Fibroblast of skin of right quadriceps (primary cell): ENCODE results near the gene NBEA.

Experiments used
- DNase-seq: peaks from one replicate; pipeline ENCODE4 v3.0.0-alpha.2; 2013

The NBEA gene

GRCh38 chr13:35448465-35448864, 506.4 kb downstream of the NBEA start:
- no peak for DNase-seq

GRCh38 chr13:35449821-35450220, 507.8 kb downstream of the NBEA start:
- no peak for DNase-seq

GRCh38 chr13:35455022-35455421, 513.0 kb downstream of the NBEA start:
- no peak for DNase-seq

- DNase-seq: no peak
Measured at GRCh38 chr13:35457258-35457657, 515.2 kb downstream of the NBEA start.

- DNase-seq: peak; percentile 50
Measured at GRCh38 chr13:35460061-35460460, 518.0 kb downstream of the NBEA start.

GRCh38 chr13:35465371-35465770, 523.3 kb downstream of the NBEA start:
- DNase-seq: no peak

GRCh38 chr13:35468195-35468594, 526.1 kb downstream of the NBEA start:
- DNase-seq: peak; percentile 46

GRCh38 chr13:35469806-35470525, 527.9 kb downstream of the NBEA start:
- DNase-seq: no peak

- DNase-seq: peak; percentile 37
Measured at GRCh38 chr13:35470671-35471661, 528.9 kb downstream of the NBEA start.

- no peak for DNase-seq
Measured at GRCh38 chr13:35471706-35472322, 529.7 kb downstream of the NBEA start.

GRCh38 chr13:35472323-35472881, 530.3 kb downstream of the NBEA start:
- no peak for DNase-seq

GRCh38 chr13:35473206-35473775, 531.2 kb downstream of the NBEA start:
- no peak for DNase-seq

- DNase-seq: no peak
Measured at GRCh38 chr13:35473802-35474201, 531.7 kb downstream of the NBEA start.

GRCh38 chr13:35474496-35475211, 532.6 kb downstream of the NBEA start:
- no peak for DNase-seq

GRCh38 chr13:35475212-35475959, 533.3 kb downstream of the NBEA start:
- DNase-seq: peak; percentile 59

GRCh38 chr13:35475960-35476943, 534.2 kb downstream of the NBEA start, which contains the start of gene MAB21L1:
TSS of gene MAB21L1 (minus strand) at chr13:35476689. CDS start at chr13:35476138, 551 bp downstream.
- DNase-seq: peak; percentile 54

GRCh38 chr13:35477386-35477946, 535.4 kb downstream of the NBEA start:
- no peak for DNase-seq

- DNase-seq: no peak
Measured at GRCh38 chr13:35478271-35479037, 536.4 kb downstream of the NBEA start.

GRCh38 chr13:35479038-35479492, 537.0 kb downstream of the NBEA start:
- no peak for DNase-seq
